GM19239 (cell line): ENCODE measurements around the gene MAP7.
"Not testable (repeated sequence)": the region's sequence is repeated elsewhere in the genome, so short reads cannot be mapped to it uniquely, and the experiment has no call there.

ENCODE experiments used
- DNase-seq: peaks from one replicate; pipeline ENCODE4 v3.0.0; 2011; ENCODE audit warnings: low spot score; ENCODE audit not compliant: insufficient read length
- FAIRE-seq: peaks from 2 replicates; lab custom pipeline; 2011; peaks lifted over from hg19 to GRCh38; lab: Jason Lieb, UNC

The MAP7 gene

GRCh38 chr6:136318676-136319075, 231.5 kb downstream of the MAP7 start:
- no peak for DNase-seq

GRCh38 chr6:136317971-136318370, 232.3 kb downstream of the MAP7 start:
- FAIRE-seq (no peak), DNase-seq (no peak)

More at GRCh38 chr6:136318676-136319075, 231.5 kb downstream of the MAP7 start:
- no peak for FAIRE-seq

GRCh38 chr6:136317021-136317694, 233.1 kb downstream of the MAP7 start:
- DNase-seq (peak; percentile 29), FAIRE-seq (peak; percentile 71)

GRCh38 chr6:136315594-136315993, 234.6 kb downstream of the MAP7 start:
- no peak for FAIRE-seq
- DNase-seq = no peak

GRCh38 chr6:136312975-136313374, 237.2 kb downstream of the MAP7 start:
- no peak for FAIRE-seq
- DNase-seq = no peak

- FAIRE-seq = no peak
- no peak for DNase-seq
These were observed 240.4 kb downstream of the MAP7 start for GRCh38 chr6:136309729-136310311.

GRCh38 chr6:136309171-136309570, 241.1 kb downstream of the MAP7 start:
- no peak for FAIRE-seq
- no peak for DNase-seq

- not testable (repeated sequence) for DNase-seq, FAIRE-seq
These were observed 241.8 kb downstream of the MAP7 start for GRCh38 chr6:136308469-136308868.

GRCh38 chr6:136307351-136307750, 242.9 kb downstream of the MAP7 start:
- no peak for DNase-seq

GRCh38 chr6:136306466-136306865, 243.8 kb downstream of the MAP7 start:
- DNase-seq (no peak), FAIRE-seq (no peak)

More at GRCh38 chr6:136307351-136307750, 242.9 kb downstream of the MAP7 start:
- FAIRE-seq = no peak

- FAIRE-seq (no peak), DNase-seq (no peak)
These were observed 245.8 kb downstream of the MAP7 start for GRCh38 chr6:136304410-136304809.

GRCh38 chr6:136303516-136303915, 246.7 kb downstream of the MAP7 start:
- no peak for DNase-seq
- no peak for FAIRE-seq

GRCh38 chr6:136294621-136295020, 255.6 kb downstream of the MAP7 start:
- FAIRE-seq (no peak), DNase-seq (no peak)
